ENCODE results near the gene EXOSC10.
"Not testable (repeated sequence)": the region's sequence is repeated elsewhere in the genome, so short reads cannot be mapped to it uniquely, and the experiment has no call there.

EXOSC10 gene

GRCh38 chr1:11068600-11069473 lies 30.8 kb downstream of the EXOSC10 start:
- ChIA-PET POLR2A (no interaction called here), CTCF (interaction anchor here (2.8 kb wide), 1 partner anchor 31 kb away, joined by 9 read pairs; no protein-coding TSS in a partner anchor)
- DNase-seq: no peak
- peak overlapping the region in 1 of 2 experiments; percentile 8 for H3K27ac ChIP-seq (ENCODE audit: insufficient read depth in 1 of 2, low read depth in 1 of 2, low read length in 2 of 2, poor library complexity in 1 of 2, severe bottlenecking in 2 of 2)
- H3K4me1 ChIP-seq (ENCODE audit: control extremely low read depth in 1 of 4, control insufficient read depth in 4 of 4, insufficient read depth in 4 of 4, low read length in 3 of 4): peaks cover 0 to 12% (median 3%) of the 10 kb centered on the region in 4 experiments
- H3K36me3 ChIP-seq (ENCODE audit: control insufficient read depth in 4 of 4, insufficient read depth in 4 of 4, low read length in 3 of 4): peaks cover 19 to 85% (median 61%) of the 10 kb centered on the region in 4 experiments
- 97% methylated on average over 15 of the region's 17 CpGs for WGBS (ENCODE audit: insufficient coverage)
- H3K4me3 ChIP-seq (ENCODE audit: control insufficient read depth in 1 of 7, extremely low read depth in 1 of 7, insufficient read depth in 4 of 7, low read depth in 2 of 7, low read length in 6 of 7): no peak overlapping the region
- H3K27me3 ChIP-seq (replicated peaks in 2 of 5; ENCODE audit: control insufficient read depth in 4 of 5, insufficient read depth in 5 of 5, low read length in 4 of 5): no peaks in the 10 kb centered on the region
- H3K9me3 ChIP-seq (ENCODE audit: control extremely low read depth in 1 of 5, control insufficient read depth in 4 of 5, insufficient read depth in 2 of 5, low read depth in 1 of 5, low read length in 4 of 5): peaks cover 0 to 4% (median 0%) of the 10 kb centered on the region in 5 experiments

- WGBS (ENCODE audit: insufficient coverage): 96% methylated on average over 18 of the region's 18 CpGs
- Histone ChIP-seq H3K27ac (ENCODE audit: insufficient read depth in 1 of 2, low read depth in 1 of 2, low read length in 2 of 2, poor library complexity in 1 of 2, severe bottlenecking in 2 of 2) (no peak overlapping the region), H3K4me3 (ENCODE audit: control insufficient read depth in 1 of 7, extremely low read depth in 1 of 7, insufficient read depth in 4 of 7, low read depth in 2 of 7, low read length in 6 of 7) (no peak overlapping the region), H3K36me3 (ENCODE audit: control insufficient read depth in 4 of 4, insufficient read depth in 4 of 4, low read length in 3 of 4) (peaks cover 19 to 86% (median 57%) of the 10 kb centered on the region in 4 experiments), H3K27me3 (replicated peaks in 2 of 5; ENCODE audit: control insufficient read depth in 4 of 5, insufficient read depth in 5 of 5, low read length in 4 of 5) (no peaks in the 10 kb centered on the region), H3K9me3 (ENCODE audit: control extremely low read depth in 1 of 5, control insufficient read depth in 4 of 5, insufficient read depth in 2 of 5, low read depth in 1 of 5, low read length in 4 of 5) (peaks cover 0 to 4% (median 0%) of the 10 kb centered on the region in 5 experiments), H3K4me1 (ENCODE audit: control extremely low read depth in 1 of 4, control insufficient read depth in 4 of 4, insufficient read depth in 4 of 4, low read length in 3 of 4) (peaks cover 0 to 17% (median 3%) of the 10 kb centered on the region in 4 experiments)
- DNase-seq: peak in 1 of 3 donors; percentile 14
- ChIA-PET CTCF (no interaction called here), POLR2A (no interaction called here)
Measured at GRCh38 chr1:11067716-11068599, 31.7 kb downstream of the EXOSC10 start.

GRCh38 chr1:11065796-11066195 lies 33.9 kb downstream of the EXOSC10 start:
- peaks cover 9 to 68% (median 40%) of the 10 kb centered on the region in 4 experiments for H3K36me3 ChIP-seq (ENCODE audit: control insufficient read depth in 4 of 4, insufficient read depth in 4 of 4, low read length in 3 of 4)

DNA sequence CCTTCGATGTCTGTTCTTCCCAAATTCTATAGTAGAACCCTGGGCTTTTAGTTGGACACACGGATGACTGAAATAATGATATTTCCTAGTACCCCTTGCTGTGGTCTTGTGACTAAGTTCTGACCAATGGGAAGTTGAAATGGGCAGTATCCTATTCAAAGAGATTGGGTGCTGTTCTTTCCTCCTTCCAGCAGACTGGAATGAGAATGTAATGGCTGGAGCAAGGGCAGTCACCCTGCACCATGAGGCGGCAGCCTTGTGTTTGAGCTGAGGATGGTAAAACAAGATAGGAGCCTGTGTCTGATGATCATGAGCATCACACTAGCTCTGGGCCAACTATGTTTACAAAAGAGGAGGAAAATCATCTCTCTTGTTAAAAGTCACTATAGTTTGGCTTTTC lies 34.7 kb downstream of the EXOSC10 start:
- 100% methylated on average over 1 of the region's 3 CpGs for WGBS (ENCODE audit: insufficient coverage)
- Histone ChIP-seq H3K36me3 (ENCODE audit: control insufficient read depth in 4 of 4, insufficient read depth in 4 of 4, low read length in 3 of 4) (peaks cover 9 to 62% (median 33%) of the 10 kb centered on the region in 4 experiments), H3K27me3 (replicated peaks in 2 of 5; ENCODE audit: control insufficient read depth in 4 of 5, insufficient read depth in 5 of 5, low read length in 4 of 5) (no peaks in the 10 kb centered on the region), H3K9me3 (ENCODE audit: control extremely low read depth in 1 of 5, control insufficient read depth in 4 of 5, insufficient read depth in 2 of 5, low read depth in 1 of 5, low read length in 4 of 5) (peaks cover 0 to 4% (median 0%) of the 10 kb centered on the region in 5 experiments), H3K27ac (ENCODE audit: insufficient read depth in 1 of 2, low read depth in 1 of 2, low read length in 2 of 2, poor library complexity in 1 of 2, severe bottlenecking in 2 of 2) (no peak overlapping the region), H3K4me1 (ENCODE audit: control extremely low read depth in 1 of 4, control insufficient read depth in 4 of 4, insufficient read depth in 4 of 4, low read length in 3 of 4) (peaks cover 6 to 27% (median 11%) of the 10 kb centered on the region in 4 experiments), H3K4me3 (ENCODE audit: control insufficient read depth in 1 of 7, extremely low read depth in 1 of 7, insufficient read depth in 4 of 7, low read depth in 2 of 7, low read length in 6 of 7) (no peak overlapping the region)
- POLR2A ChIA-PET: no interaction called here
- CTCF ChIA-PET: interaction anchor here (1.3 kb wide), 1 partner anchor 27 kb away, joined by 5 read pairs; no protein-coding TSS in a partner anchor
- DNase-seq: no peak

More at GRCh38 chr1:11065796-11066195, 33.9 kb downstream of the EXOSC10 start:
- WGBS (ENCODE audit: insufficient coverage): no CpG with 5 or more reads among the region's 1 CpG
- peaks cover 0 to 4% (median 0%) of the 10 kb centered on the region in 5 experiments for H3K9me3 ChIP-seq (ENCODE audit: control extremely low read depth in 1 of 5, control insufficient read depth in 4 of 5, insufficient read depth in 2 of 5, low read depth in 1 of 5, low read length in 4 of 5)
- peaks cover 2 to 23% (median 7%) of the 10 kb centered on the region in 4 experiments for H3K4me1 ChIP-seq (ENCODE audit: control extremely low read depth in 1 of 4, control insufficient read depth in 4 of 4, insufficient read depth in 4 of 4, low read length in 3 of 4)
- no peaks in the 10 kb centered on the region for H3K27me3 ChIP-seq (replicated peaks in 2 of 5; ENCODE audit: control insufficient read depth in 4 of 5, insufficient read depth in 5 of 5, low read length in 4 of 5)
- H3K4me3 ChIP-seq (ENCODE audit: control insufficient read depth in 1 of 7, extremely low read depth in 1 of 7, insufficient read depth in 4 of 7, low read depth in 2 of 7, low read length in 6 of 7): no peak overlapping the region
- POLR2A ChIA-PET: no interaction called here
- no peak for DNase-seq
- CTCF ChIA-PET: interaction anchor here (1.3 kb wide), 1 partner anchor 28 kb away, joined by 5 read pairs; no protein-coding TSS in a partner anchor
- no peak overlapping the region for H3K27ac ChIP-seq (ENCODE audit: insufficient read depth in 1 of 2, low read depth in 1 of 2, low read length in 2 of 2, poor library complexity in 1 of 2, severe bottlenecking in 2 of 2)

GRCh38 chr1:11063937-11064537 lies 35.6 kb downstream of the EXOSC10 start:
- H3K27ac ChIP-seq (ENCODE audit: insufficient read depth in 1 of 2, low read depth in 1 of 2, low read length in 2 of 2, poor library complexity in 1 of 2, severe bottlenecking in 2 of 2); H3K4me3 ChIP-seq (ENCODE audit: control insufficient read depth in 1 of 7, extremely low read depth in 1 of 7, insufficient read depth in 4 of 7, low read depth in 2 of 7, low read length in 6 of 7); POLR2A ChIA-PET; H3K27me3 ChIP-seq (replicated peaks in 2 of 5; ENCODE audit: control insufficient read depth in 4 of 5, insufficient read depth in 5 of 5, low read length in 4 of 5); H3K9me3 ChIP-seq (ENCODE audit: control extremely low read depth in 1 of 5, control insufficient read depth in 4 of 5, insufficient read depth in 2 of 5, low read depth in 1 of 5, low read length in 4 of 5): not testable (repeated sequence)
- peaks cover 6 to 20% (median 13%) of the 10 kb centered on the region in 4 experiments for H3K4me1 ChIP-seq (ENCODE audit: control extremely low read depth in 1 of 4, control insufficient read depth in 4 of 4, insufficient read depth in 4 of 4, low read length in 3 of 4)
- CTCF ChIA-PET: interaction anchor here (3.5 kb wide), 1 partner anchor 26 kb away, joined by 17 read pairs; no protein-coding TSS in a partner anchor
- peaks cover 7 to 53% (median 28%) of the 10 kb centered on the region in 4 experiments for H3K36me3 ChIP-seq (ENCODE audit: control insufficient read depth in 4 of 4, insufficient read depth in 4 of 4, low read length in 3 of 4)
- WGBS (ENCODE audit: insufficient coverage): 95% methylated on average over 18 of the region's 18 CpGs
- peak in 2 of 3 donors; percentile 26 to 28 for DNase-seq

GRCh38 chr1:11062965-11063401 lies 36.7 kb downstream of the EXOSC10 start:
- WGBS (ENCODE audit: insufficient coverage): 31% methylated on average over 2 of the region's 3 CpGs
- Histone ChIP-seq H3K4me1 (ENCODE audit: control extremely low read depth in 1 of 4, control insufficient read depth in 4 of 4, insufficient read depth in 4 of 4, low read length in 3 of 4) (peaks cover 6 to 26% (median 19%) of the 10 kb centered on the region in 4 experiments), H3K36me3 (ENCODE audit: control insufficient read depth in 4 of 4, insufficient read depth in 4 of 4, low read length in 3 of 4) (peaks cover 7 to 44% (median 20%) of the 10 kb centered on the region in 4 experiments), H3K27me3 (replicated peaks in 2 of 5; ENCODE audit: control insufficient read depth in 4 of 5, insufficient read depth in 5 of 5, low read length in 4 of 5) (no peaks in the 10 kb centered on the region), H3K4me3 (ENCODE audit: control insufficient read depth in 1 of 7, extremely low read depth in 1 of 7, insufficient read depth in 4 of 7, low read depth in 2 of 7, low read length in 6 of 7) (no peak overlapping the region), H3K27ac (ENCODE audit: insufficient read depth in 1 of 2, low read depth in 1 of 2, low read length in 2 of 2, poor library complexity in 1 of 2, severe bottlenecking in 2 of 2) (no peak overlapping the region), H3K9me3 (ENCODE audit: control extremely low read depth in 1 of 5, control insufficient read depth in 4 of 5, insufficient read depth in 2 of 5, low read depth in 1 of 5, low read length in 4 of 5) (peaks cover 0 to 4% (median 0%) of the 10 kb centered on the region in 5 experiments)
- ChIA-PET CTCF (interaction anchor here (3.5 kb wide), 1 partner anchor 25 kb away, joined by 17 read pairs; no protein-coding TSS in a partner anchor), POLR2A (no interaction called here)
- peak in 1 of 3 donors; percentile 39 for DNase-seq
